Dermis blood vessel endothelial cell (primary cell): ENCODE results near the gene ARHGAP45. TPM values are rescaled to one million over a fixed set of nuclear protein-coding genes. Genes with fewer than 3 reads are reported as not detected.

ENCODE experiments used
- DNase-seq: peaks from one replicate; pipeline ENCODE4 v3.0.0; 2010
- total RNA-seq: library from RNA; depleted of rRNA; stranded (reverse); fragments of >200 nt; gene quantifications from 2 replicates; pipeline ENCODE4 v1.2.3, GENCODE V29; 2014

The ARHGAP45 gene
- total RNA-seq, 1 donor from 2014 or later = 40.3 TPM

DNA sequence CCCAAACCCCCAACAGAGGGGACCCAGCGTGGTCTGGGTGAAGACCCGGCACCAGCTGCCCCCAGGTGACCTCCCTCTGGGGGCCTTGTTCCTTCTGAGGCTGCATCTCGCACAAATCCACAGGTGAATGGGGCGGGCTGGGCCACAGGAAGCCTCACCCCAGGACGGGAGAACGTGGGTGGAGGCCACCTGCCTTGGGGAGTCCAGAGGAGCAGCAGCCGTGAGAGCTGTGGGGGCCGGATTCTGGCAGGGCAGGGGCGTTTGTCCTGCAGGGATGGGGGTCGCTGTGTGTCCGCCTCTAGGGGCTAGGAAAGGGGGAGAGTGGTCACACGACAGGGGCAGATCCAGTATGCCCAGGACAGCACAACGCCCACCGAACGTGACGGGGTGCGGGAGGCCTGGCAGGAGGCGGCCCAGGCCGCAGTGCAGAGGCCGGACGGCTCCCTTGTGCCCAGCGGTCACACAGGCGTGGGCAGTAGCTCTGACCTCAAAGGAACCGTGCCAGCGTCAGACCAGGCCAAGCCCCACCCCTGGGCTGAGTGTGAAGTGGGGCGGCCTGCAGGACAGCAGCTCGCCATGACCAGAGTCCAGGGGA lies 21.5 kb downstream of the ARHGAP45 start:
- no peak for DNase-seq

DNA sequence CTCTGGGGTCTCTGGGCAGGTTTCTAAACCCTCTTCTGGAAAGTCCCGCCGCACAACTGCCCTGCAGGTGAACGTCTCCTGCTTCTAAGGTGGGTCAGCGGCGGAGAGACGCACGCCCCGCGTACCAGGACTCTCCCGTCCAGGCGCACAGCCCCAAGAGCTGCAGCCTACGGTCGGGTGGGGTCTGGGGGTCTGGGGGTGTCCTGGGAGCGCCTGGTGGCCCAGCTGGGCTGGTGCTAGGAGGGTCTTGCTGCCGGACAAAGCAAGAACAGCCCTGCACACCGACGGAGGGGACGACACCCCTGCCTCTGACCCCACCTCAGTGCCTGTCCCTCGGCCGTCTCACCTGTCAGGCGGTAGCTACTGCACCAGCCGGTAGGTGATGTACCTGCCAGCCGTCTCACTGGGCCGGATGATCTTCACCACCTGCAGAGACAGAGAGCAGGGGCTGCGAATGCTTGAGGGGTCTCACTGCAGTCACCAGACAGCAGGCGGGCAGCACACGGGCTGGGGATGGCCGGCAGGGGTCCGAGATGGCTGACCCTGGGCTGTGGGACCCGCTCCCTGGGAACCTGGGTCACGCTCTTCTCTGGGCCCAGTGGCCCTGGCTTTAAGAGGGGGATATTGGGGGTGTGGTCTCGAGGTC lies 22.3 kb downstream of the ARHGAP45 start:
- no peak for DNase-seq

DNA sequence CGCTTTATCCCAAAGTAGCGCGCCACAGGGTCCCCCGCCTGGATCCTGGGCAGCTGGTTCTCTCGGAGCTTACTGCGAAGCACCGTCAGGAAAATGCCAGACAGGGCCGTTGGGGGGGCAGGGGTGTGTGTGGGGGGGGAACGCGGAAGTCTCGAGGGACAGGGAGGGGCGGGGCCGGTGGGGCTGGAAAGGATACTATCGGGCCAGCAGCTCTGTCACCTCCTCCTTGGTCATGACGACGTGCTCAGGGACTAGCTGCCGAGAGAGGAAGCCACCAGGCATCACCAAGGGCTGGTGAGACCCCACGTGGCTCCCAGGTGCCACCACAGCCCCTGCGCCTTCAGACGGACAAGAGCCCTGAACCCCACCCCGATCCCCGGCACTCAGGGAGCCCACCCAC lies 22.9 kb downstream of the ARHGAP45 start:
- DNase-seq = no peak

DNA sequence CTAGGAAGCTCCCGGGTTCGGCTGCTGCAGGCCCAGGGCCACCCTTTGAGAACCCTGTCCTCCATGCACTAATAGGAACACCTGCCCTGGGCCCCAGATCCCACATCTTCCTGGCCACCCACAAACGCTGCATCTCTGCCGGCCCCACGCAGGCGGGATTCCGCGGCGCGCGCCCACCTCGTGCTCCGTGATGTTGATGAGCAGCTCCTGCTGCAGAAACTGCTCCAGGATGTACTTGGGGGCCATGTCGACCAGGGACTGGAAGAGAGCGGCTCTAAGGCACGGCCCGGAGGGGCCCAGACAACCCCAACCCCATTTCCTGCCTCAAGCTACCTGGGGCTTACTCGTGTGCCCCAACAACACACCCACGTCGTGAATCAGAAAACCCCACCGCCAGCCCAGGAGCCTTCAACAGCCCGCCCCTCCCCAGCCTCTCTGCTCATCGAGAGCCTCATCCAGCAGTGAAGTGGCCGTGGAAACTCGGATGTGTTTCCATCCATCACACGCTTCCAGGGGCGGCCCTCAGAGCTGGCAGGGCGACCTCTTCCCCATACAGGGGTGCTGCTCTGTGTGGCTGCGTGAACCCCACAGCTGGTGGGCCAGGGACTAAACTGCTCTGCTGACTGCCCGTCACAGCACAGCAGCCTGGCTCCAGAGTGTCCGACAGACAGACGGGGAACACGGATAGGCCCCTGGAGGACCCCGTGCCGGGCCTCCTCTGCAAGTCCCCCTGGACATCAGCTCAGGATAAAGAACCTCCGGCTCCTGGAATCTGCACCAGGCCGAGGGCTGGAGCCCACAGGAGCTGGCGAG lies 24.0 kb downstream of the ARHGAP45 start:
- DNase-seq = no peak

DNA sequence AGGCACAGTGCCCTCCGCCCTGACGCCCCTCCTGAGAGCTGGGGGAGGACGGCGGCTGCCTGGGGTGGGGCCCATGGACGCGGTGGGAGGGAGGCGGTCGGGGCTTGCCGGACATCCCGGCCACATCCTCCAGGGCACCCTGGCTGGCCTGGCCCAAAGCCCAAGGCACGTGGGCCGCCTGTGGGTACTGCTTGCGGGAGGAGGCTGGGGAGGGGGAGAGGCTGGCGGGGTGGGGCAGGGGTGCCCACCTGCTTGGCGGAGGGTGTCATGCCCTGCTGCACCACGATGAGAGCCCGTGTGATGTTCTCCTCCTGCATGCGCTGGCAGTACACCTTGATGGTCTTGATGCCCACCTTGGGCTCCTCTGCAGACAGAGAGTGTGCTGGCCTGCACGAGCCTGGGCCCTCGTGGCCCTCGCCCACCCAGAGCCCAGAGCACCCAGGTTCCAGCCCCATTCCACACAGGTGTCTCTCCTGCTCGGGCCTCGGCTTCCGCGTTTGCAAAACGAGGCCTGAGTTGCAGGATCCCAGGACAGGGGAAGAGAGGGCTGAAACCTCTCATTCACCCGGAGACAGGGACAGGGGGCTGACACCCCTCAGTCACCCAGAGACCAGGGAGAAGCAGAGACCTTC lies 24.7 kb downstream of the ARHGAP45 start:
- DNase-seq = no peak

DNA sequence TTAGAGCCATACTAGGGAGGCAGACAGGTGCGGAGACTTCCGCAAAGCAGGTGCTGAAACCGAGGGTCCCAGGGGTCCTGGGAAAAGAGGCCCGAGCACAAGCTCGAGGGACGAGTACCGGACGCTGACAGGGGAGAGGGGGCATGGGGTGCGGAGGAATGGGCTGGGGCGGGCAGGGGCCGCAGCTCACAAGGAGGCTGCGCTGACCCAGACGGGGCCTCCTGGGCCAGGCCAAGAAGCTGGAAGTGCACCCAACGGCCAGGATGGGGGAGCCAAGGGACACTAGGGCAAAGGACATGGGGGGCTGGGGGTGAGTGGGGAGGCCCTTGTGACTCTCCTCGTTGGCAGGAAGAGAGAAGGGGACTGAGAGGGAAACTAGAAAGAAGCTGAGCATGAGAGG lies 26.4 kb downstream of the ARHGAP45 start:
- no peak for DNase-seq

DNA sequence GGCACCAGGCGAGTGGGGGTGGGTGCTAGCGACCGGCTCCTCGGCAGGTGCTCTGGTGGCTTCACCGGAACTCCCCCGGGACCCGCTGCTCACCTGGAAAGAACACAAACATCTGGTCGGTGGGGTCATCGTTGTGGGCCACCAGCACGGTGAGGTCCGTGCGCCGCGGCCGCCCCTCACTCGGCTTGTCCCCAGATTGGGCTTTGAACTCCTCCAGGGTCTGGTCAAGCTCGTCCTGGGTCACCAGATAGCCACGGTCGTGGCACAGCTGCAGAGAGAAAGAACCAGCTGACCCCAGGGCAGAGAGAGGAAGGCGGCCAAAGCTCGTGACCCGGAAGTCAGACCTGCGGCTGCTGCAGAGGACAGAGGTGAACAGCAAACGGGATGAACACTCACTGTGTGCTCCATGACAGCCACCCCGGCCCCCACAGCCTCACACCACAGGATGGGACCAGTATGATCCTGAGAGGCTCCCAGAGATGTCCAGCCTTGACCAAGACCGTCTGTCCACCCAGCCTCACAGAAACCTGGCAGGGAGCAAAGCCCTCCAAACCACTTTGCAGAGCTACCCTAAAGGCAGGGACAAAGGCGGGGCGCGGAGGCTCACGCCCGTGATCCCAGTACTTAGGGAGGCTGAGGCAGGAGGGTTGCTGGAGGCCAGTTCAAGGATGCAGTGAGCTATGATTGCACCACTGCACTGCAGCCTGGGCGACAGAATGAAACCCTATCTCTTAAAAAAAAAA lies 27.0 kb downstream of the ARHGAP45 start:
- no peak for DNase-seq

DNA sequence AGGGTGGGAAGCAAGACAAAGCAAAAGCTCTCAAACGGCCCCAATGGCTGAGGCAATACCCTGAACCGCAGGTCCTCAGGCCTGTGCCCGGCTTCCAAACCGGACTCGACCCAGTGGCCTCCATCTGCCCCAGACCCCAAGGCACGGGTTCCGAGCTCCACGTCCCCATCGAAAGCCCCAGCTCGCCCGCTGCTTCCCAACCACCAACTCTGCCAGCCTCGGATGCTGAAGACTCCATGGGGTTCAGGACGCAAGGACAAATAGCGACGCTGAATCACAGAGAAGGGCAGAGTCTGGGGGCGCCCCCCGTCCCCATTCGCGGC lies 27.6 kb downstream of the ARHGAP45 start:
- DNase-seq = no peak

DNA sequence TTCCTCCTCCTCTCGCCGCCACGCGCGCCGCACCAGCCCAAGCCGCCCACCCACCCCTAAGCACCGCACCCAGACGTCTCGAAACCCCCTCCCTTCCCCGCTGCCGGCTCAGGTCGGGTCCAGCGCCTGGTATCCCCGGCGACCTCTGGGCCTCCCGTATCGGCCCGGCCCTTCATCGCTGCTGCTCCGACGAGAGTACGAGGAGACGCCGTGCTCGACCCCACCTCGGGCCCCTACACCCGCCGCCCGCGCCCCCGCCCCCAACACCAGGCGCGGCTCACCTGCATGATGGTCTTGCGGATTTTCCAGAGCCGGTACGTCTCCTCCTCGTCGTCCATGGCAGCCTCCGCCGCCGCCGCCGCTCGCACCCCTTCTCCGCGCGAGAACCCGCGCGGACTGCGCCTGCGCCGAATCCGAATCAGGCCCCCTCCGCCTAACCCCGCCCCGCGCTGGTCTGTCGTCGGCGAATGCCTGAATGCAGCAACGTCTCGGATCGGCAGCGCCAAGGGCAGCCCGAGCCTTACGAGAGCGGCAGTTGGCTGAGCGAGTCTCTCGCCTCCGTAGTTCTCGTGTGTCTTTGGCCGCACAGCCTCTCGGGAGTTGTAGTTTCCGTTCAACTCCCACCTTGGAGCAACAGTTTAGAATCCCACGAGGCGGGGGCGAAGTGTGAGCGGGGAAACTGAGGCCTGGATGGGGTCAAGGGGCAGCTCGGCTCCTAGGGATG lies 28.2 kb downstream of the ARHGAP45 start, which contains the start of gene POLR2E:
Gene POLR2E (minus strand): TSS at position 398 of the 724 bp plus-strand sequence. CDS start 60 bp downstream, at position 338.
- peak; percentile 99 for DNase-seq

DNA sequence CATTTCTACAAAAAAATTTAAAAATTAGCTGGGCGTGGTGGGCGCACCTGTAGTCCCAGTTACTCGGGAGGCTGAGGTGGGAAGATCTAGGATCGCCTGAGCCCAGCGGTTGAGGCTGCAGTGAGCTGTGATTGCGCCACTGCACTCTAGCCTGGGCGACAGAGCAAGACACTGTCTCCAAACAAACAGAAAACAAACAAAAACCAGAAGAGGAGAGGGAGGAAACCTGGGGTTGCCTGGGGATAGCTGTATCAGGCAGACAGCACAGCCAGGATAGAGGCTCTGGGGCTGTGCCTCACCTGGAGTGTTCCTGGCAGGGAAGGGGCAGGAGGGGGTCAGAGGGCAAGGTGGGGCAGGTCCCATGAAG lies 30.8 kb downstream of the ARHGAP45 start:
- DNase-seq = no peak

DNA sequence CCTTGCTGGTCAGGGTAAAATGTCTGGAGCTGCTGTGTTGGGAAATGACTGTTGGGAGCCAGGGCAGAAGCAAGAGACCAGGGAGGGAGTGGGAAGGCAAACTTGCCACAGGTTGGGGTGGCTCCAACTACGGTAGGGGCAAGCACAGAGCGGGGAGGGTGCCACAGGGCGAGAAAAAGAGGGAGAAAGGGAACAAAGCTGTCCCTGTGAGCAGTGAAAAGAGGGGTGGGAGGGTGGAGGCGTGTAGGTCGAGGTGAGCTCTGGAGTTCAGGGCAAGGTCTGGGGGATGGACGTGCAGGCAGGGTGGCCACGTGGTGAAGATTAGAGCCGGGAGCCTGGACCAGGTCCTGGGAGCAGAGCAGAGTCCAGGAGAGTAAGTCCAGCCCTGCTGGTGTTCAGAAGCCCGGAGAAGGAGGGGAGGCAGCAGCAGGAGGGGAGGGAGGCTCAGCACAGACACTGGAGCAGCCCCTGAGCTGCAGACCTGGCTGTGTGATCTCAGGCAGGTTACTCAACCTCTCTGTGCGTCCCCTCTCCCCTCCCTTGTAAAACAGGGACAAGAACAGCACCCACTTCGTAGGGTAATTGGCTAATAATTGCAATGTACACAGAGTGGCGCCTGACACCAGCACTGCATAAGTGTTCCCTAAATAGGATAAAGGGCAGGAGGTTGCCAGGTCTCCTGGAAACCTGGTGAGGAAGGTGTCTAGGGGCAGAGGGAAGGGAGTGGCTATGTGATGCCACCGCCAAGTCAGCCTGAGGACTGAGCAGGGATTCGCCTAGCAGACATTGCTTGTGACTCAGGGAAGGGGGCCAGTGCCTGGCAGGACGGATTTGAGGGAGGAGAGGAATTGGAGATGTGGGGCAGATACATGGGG lies 31.4 kb downstream of the ARHGAP45 start:
- no peak for DNase-seq

DNA sequence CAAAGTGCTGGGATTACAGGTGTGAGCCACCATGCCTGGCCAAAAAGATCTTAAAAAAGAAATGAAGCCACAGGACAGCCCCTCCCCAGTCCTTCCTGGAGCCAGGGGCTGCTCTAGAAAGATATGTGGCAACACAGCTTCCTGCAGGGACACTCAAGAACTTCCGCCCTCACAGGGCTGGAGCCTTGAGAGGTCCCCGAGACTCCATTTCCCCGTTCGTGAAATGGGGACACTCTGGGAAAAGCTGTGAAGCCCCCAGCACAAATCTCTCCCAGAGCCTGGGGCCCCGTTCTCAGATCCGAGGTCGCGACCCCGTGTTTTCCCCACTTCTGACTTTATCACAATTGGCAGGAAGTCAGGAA lies 34.4 kb downstream of the ARHGAP45 start:
- no peak for DNase-seq

DNA sequence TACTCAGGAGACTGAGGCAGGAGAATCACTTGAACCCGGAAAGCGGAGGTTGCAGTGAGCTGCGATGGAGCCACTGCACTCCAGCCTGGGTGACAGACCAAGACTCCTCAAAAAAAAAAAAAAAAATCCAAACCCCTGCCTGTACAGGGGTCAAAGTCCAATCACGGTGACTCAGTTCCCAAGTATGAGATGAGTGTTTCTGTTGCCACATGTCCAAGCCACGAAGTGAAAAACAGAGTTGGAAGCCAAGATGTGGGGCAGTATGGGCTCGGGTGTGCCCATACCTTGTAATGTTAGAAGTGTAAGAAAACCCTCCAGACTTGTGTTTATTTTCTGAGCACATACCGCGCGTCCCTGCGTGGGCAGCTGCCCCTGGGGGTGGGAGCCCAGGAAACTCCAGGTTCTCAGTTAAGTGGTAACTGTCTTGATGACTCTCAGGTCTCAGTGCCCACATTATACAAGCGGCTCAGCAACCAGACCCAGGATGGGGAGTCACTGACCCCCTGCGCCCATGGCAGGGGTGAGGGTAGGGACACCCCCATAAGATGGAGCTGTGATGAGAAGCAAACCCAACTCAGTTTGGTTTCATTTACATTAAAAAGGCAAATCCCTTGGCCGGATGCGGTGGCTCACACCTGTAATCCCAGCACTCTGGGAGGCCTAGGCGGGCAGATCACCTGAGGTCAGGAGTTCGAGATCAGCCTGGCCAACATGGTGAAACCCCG lies 35.6 kb downstream of the ARHGAP45 start:
- peak; percentile 95 for DNase-seq

DNA sequence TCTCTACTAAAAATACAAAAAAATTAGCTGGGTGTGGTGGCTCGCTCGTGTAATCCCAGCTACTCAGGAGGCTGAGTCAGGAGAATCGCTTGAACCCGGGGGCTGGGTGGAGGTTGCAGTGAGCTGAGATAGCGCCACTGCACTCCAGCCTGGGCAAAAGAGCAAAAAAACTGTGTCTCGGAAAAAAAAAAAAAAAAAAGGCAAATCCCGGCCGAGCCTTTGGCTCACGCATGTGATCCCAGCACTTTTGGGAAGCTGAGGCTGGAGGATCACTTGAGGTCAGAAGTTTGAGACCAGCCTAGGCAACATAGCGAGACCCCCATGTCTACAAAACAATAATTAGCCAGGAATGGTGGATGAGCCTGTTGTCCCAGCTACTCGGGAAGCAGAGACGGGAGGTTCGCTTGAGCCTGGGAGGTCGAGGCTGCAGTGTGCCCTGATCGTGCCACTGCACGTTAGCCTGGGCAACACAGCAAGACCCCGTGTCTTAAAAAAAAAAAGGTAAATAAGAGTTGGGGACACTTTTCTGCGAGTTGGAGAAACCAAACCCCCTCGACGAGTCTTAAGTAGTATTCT lies 36.3 kb downstream of the ARHGAP45 start:
- DNase-seq = no peak

DNA sequence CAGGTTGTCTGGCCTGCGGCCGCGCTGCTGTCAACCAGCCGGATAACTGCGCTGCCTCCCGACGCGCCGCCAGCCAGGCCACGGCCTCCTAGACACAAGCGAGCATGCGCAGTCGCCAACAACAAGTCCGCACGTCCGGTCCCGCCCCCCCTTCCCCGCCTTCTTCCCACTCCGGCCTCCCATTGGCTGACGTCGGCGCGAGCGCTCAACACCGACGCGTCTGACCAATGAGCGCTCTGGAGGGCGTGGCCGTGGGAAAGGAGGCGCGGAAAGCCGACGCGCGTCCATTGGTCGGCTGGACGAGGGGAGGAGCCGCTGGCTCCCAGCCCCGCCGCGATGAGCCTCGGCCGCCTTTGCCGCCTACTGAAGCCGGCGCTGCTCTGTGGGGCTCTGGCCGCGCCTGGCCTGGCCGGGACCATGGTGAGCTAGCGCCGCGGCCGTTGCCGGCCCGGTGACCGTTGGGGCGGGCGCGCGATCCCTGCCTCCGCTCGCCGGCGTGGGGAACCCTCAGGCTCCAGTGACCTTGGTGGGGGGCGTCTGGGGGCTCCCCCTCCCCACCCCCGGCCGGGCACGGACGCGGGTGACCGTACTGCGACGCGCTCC lies 36.8 kb downstream of the ARHGAP45 start, which contains the start of gene GPX4:
Gene GPX4 (plus strand): TSS at position 287 of the 603 bp plus-strand sequence. CDS start 50 bp downstream, at position 337.
- peak; percentile 100 for DNase-seq

DNA sequence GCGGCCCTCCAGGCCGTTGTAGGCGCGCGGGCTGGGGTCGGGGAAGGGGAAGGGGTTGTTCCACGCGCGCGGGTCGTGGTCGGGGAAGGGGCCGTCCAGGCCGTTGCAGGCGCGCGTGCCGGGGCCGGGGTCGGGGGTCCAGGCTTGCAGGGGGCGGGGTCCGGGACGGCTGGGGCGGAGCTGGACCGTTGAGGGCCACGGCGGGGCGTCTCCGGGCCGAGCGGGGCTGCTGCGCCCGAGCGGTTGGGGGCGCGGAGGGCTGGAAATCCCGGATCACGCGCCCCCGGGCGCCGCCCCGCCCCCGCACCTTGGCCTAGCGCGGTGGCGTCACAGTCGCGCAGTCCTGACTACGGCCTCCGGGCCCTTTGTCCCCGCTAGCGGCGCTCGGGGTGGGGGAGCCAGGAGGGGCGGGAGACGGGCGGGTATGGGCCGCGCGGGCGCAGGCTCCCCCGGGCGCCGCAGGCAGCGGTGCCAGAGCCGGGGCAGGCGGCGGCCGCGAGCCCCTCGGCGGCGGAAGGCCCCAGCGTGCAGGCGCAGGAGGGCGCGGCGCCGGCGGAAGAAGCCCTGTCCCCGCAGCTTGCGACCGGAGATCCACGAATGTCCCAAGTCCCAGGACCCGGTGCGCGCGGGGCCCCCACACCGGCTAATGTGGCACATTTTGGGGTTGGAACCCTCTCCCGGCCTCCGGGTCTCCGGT lies 37.5 kb downstream of the ARHGAP45 start:
- peak; percentile 79 for DNase-seq

DNA sequence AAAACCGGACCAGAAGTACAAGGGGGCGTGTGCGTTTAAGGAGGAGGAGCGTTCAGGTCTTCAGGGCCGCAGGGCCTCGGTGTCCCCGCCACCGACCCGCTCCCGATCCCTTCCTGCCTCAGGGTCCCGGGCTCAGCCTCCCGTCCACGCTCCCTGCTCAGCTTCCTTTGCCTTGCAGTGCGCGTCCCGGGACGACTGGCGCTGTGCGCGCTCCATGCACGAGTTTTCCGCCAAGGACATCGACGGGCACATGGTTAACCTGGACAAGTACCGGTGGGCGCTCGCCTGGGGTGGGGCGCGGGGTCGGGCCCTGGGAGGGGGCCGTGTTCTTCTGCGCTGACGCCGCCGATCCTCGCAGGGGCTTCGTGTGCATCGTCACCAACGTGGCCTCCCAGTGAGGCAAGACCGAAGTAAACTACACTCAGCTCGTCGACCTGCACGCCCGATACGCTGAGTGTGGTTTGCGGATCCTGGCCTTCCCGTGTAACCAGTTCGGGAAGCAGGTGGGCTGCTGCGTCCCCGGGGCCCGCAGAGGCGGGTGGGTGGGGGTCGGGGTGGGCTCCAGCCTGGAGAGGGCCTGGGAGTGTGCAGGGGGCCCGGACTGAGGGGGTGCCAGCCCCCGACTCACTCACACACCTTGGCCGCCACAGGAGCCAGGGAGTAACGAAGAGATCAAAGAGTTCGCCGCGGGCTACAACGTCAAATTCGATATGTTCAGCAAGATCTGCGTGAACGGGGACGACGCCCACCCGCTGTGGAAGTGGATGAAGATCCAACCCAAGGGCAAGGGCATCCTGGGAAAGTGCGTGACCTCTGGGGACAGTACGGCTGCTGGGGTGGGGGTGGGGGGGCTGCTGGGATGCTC lies 38.3 kb downstream of the ARHGAP45 start:
- DNase-seq = peak; percentile 59
